Bronchial epithelial cell (primary cell): ENCODE data around the gene SMC6. TPM values are rescaled to one million over a fixed set of nuclear protein-coding genes. Genes with fewer than 3 reads are reported as not detected.

Experiments used
- DNase-seq: peaks from one replicate; pipeline ENCODE4 v3.0.0-alpha.2; 2010; ENCODE audit warnings: low read depth
- FAIRE-seq: peaks from 2 replicates; lab custom pipeline; 2011; peaks lifted over from hg19 to GRCh38; lab: Jason Lieb, UNC
- H3K27me3 ChIP-seq: 2 replicates; pipeline ENCODE4 v1.5.1; 2011; ENCODE audit warnings: low read length; ENCODE audit not compliant: control insufficient read depth, insufficient read depth
- H3K36me3 ChIP-seq: 2 replicates; pipeline ENCODE4 v1.5.1; 2011; ENCODE audit warnings: low read length; ENCODE audit not compliant: control insufficient read depth, insufficient read depth
- H3K4me3 ChIP-seq: 2 replicates; pipeline ENCODE4 v1.5.1; 2011; ENCODE audit warnings: mild to moderate bottlenecking, low read depth, low read length, control low read depth
- CTCF ChIP-seq: IDR thresholded peaks from 2 replicates; pipeline ENCODE4 v1.5.1; 2011; ENCODE audit warnings: mild to moderate bottlenecking, moderate library complexity, low read length, control low read depth, inconsistent platforms; ENCODE audit not compliant: insufficient read depth, severe bottlenecking
- total RNA-seq: library from RNA; depleted of rRNA; stranded (reverse); fragments of >200 nt; gene quantifications from 2 replicates; pipeline ENCODE4 v1.2.1, GENCODE V29; 2014

The SMC6 gene
- 20.5 and 23.0 TPM in 2 replicates for total RNA-seq

- Histone ChIP-seq H3K36me3 (no peaks in the 10 kb centered on the region), H3K27me3 (no peaks in the 10 kb centered on the region), H3K4me3 (peak within 1 kb of the TSS; percentile 93)
- FAIRE-seq (no peak), DNase-seq (peak; percentile 73)
- no peak for TF ChIP-seq CTCF
These were observed at the start of gene SMC6, which contains the start of gene GEN1 for GRCh38 chr2:17753803-17754663. SMC6 (minus strand) TSS chr2:17753810; CDS start chr2:17745946, 7,864 bp downstream. GEN1 (plus strand) TSS chr2:17754138; CDS start chr2:17759944, 5,806 bp downstream.

- DNase-seq (no peak), FAIRE-seq (no peak)
- H3K36me3 ChIP-seq = no peaks in the 10 kb centered on the region
- no peak overlapping the region for H3K4me3 ChIP-seq
- no peaks in the 10 kb centered on the region for H3K27me3 ChIP-seq
- no peak for TF ChIP-seq CTCF
These were observed 47.3 kb upstream of the SMC6 start for GRCh38 chr2:17800693-17801458.

- FAIRE-seq = no peak
- H3K4me3 ChIP-seq = no peak overlapping the region
- DNase-seq = no peak
- no peaks in the 10 kb centered on the region for H3K36me3 ChIP-seq
- no peaks in the 10 kb centered on the region for H3K27me3 ChIP-seq
- TF ChIP-seq CTCF = no peak
These were observed 46.6 kb upstream of the SMC6 start for GRCh38 chr2:17800219-17800618.

- H3K4me3 ChIP-seq = no peak overlapping the region
- H3K27me3 ChIP-seq = no peaks in the 10 kb centered on the region
- no peaks in the 10 kb centered on the region for H3K36me3 ChIP-seq
- no peak for DNase-seq
- FAIRE-seq = peak; percentile 52
- no peak for TF ChIP-seq CTCF
These were observed 45.9 kb upstream of the SMC6 start for GRCh38 chr2:17799301-17800120.

- no peak for TF ChIP-seq CTCF
- no peak for DNase-seq
- Histone ChIP-seq H3K27me3 (no peaks in the 10 kb centered on the region), H3K4me3 (no peak overlapping the region), H3K36me3 (no peaks in the 10 kb centered on the region)
- FAIRE-seq = no peak
These were observed 44.7 kb upstream of the SMC6 start for GRCh38 chr2:17798338-17798737.
